Large intestine (tissue), 3 donors: ENCODE data around the gene USP3. TPM values are rescaled to one million over a fixed set of nuclear protein-coding genes. Genes with fewer than 3 reads are reported as not detected.

Experiments
- DNase-seq, 2 donors: peaks; one replicate each; pipeline versions ENCODE4 v3.0.0 to v3.0.0-alpha.2; 2013
- H3K27ac ChIP-seq: one replicate; pipeline ENCODE4 v1.5.1; 2013; ENCODE audit warnings: low read length
- H3K27me3 ChIP-seq: 2 replicates; pipeline ENCODE4 v1.6.1; 2013; ENCODE audit warnings: low read length; ENCODE audit not compliant: control insufficient read depth, insufficient read depth
- H3K36me3 ChIP-seq: 2 replicates; pipeline ENCODE4 v1.6.1; 2013; ENCODE audit warnings: low read length; ENCODE audit not compliant: control insufficient read depth, insufficient read depth
- H3K4me1 ChIP-seq: one replicate; pipeline ENCODE4 v1.6.1; 2013; ENCODE audit warnings: low read length; ENCODE audit not compliant: control insufficient read depth, insufficient read depth
- H3K4me3 ChIP-seq: one replicate; pipeline ENCODE4 v1.5.1; 2013; ENCODE audit warnings: low read length
- H3K9me3 ChIP-seq: one replicate; pipeline ENCODE4 v1.6.1; 2013; ENCODE audit warnings: mild to moderate bottlenecking, low read depth, low read length, moderate library complexity; ENCODE audit not compliant: control insufficient read depth
- WGBS: methylation state at CpG from one replicate; pipeline ENCODE4 v1.1.5; 2013; ENCODE audit warnings: low lambda C conversion rate; ENCODE audit not compliant: insufficient coverage; 5-methylcytosine and 5-hydroxymethylcytosine counted together
- polyA plus RNA-seq: library from polyadenylated mRNA; unstranded; fragments of 120-200 nt; gene quantifications from one replicate; pipeline ENCODE4 v1.2.1, GENCODE V29; 2013

Gene USP3
- polyA plus RNA-seq, 1 donor = 32.7 TPM

DNA sequence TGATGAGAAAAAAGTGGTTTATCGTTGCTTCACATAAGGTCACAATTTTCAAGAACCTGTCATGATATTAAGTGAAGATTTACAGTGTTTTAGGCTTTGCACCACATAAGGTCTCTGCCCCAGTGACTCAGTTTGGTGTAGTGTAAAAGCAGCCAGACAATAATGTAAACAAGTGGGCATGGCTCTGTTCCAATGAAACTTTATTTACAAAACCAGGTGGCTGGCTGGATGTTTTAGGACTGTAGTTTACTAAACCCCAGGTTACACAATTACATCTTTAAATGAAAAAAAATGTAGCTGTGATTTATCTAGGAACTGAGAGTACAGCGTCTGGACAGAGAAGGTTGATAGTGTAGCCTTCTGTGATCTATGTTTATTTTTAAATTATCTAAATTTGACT is 83.1 kb downstream of the USP3 start:
- Histone ChIP-seq H3K27me3 (no peaks in the 10 kb centered on the region), H3K9me3 (no peaks in the 10 kb centered on the region), H3K4me3 (no peak overlapping the region), H3K4me1 (no peaks in the 10 kb centered on the region), H3K36me3 (peaks cover 52% of the 10 kb centered on the region), H3K27ac (no peak overlapping the region)
- WGBS = 56% methylated on average over 1 of the region's 2 CpGs
- DNase-seq = no peak

DNA sequence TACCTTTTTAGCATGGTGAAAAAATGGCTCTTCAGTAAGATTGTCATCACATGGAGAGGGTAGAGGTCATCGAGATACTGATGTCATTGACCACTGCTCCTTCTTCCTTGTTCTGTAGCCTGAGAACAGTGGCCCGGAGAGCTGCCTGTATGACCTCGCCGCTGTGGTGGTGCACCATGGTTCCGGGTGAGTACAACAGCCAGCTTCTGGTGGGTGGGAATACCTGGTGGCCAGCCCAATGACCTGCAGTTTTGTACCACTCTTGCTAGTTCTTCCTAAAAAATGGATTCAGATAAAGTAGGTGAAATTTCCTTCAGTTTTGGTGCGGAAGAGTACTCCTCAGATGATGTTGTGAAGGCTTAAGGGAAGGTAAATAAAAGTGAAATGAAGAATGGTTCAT is 84.4 kb downstream of the USP3 start:
- no peak for DNase-seq
- Histone ChIP-seq H3K4me3 (no peak overlapping the region), H3K27me3 (no peaks in the 10 kb centered on the region), H3K4me1 (no peaks in the 10 kb centered on the region), H3K9me3 (no peaks in the 10 kb centered on the region), H3K27ac (no peak overlapping the region), H3K36me3 (peaks cover 56% of the 10 kb centered on the region)
- 100% methylated on average over 1 of the region's 6 CpGs for WGBS

DNA sequence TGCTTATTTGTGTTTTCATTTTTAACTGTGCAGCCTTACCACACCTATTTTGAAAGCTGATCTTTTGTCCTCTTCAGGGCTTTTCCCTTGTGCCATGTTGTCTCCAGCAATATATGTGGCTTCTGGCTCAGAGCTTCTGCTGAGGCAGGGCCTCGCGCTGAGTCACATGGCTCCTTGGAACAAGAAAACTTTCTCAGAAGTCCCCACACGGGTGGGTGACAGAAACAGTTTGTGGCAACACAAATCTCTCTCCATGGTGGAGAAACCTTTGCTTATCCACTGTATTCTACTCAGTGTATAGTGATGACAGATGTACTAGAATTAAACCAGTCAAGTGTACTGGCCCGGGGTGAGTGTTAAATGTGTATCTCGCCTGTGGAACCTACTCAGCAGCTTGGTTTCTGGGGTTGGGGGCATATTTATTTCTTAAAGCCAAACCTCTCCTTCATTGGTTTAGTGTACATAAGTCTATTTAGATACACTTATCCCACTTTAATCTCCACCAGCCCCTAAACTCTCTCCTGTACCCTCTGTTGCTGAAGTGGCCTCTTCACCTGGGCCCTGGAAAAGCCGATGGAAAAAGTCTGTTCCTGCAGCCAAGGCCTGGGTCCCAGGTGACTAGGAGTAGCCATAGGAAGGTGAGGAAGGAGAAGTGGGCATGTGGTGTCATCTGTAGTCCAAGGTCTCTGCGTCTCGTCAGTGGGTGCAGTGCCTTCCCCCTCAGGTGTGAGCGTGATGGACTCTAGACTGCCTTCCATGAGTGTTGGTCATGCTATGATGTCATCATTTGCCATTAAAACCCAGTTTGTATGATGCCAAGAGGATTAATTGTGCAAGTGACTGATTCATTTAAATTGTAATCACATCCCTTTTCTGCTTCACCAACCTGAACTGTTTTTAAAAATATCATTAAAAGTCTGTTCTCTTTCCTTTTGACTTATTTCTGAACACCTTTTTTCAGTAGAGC is 89.6 kb downstream of the USP3 start:
- peaks cover 25% of the 10 kb centered on the region for H3K4me1 ChIP-seq
- WGBS = no CpG with 5 or more reads among the region's 9 CpGs
- H3K4me3 ChIP-seq = no peak overlapping the region
- H3K27ac ChIP-seq = no peak overlapping the region
- H3K36me3 ChIP-seq = peaks cover 41% of the 10 kb centered on the region
- H3K9me3 ChIP-seq = no peaks in the 10 kb centered on the region
- DNase-seq = no peak
- H3K27me3 ChIP-seq = no peaks in the 10 kb centered on the region

DNA sequence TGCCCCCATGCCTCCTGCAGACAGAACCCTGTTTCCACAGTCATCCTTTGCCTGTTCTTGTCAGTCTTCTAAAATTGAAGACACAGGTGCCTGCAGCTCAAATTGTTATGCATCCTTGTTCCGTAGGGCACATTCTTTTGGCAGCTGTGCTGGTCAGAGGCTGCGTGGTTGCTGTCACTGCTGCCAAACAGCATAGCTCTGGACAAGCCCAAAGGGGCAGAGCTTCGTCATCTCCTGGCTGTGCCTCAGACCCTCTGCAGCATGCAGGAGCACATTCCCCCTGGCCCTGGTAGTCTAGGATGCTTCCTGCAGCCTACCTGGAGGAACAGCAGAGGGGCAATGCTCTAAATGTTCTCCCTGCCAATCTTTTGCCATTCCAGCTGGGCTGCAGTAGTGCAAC is 90.7 kb downstream of the USP3 start:
- H3K4me3 ChIP-seq = no peak overlapping the region
- H3K27ac ChIP-seq = no peak overlapping the region
- peaks cover 36% of the 10 kb centered on the region for H3K4me1 ChIP-seq
- no peaks in the 10 kb centered on the region for H3K27me3 ChIP-seq
- peaks cover 33% of the 10 kb centered on the region for H3K36me3 ChIP-seq
- no CpG with 5 or more reads among the region's 3 CpGs for WGBS
- no peaks in the 10 kb centered on the region for H3K9me3 ChIP-seq
- DNase-seq = no peak

DNA sequence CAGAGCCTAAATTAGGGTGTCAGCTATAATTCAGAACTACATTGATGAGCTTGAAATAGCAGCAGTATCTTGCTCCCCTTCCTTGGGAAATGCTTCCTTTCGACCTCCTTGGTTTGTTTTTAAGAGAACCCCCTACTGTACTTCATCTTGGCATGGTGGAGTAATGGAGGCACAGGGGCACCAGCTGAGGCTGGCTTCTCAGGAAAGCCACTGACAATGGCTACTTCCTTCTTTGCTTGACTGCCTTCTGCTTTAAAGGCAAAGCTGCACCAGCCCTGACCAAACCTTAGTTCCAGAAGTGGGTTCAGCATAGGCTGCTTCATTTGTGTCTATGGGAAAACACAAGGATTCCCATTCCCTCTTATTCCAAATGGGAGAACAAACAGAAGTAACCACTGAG is 91.3 kb downstream of the USP3 start:
- Histone ChIP-seq H3K36me3 (peaks cover 27% of the 10 kb centered on the region), H3K9me3 (no peaks in the 10 kb centered on the region), H3K4me3 (no peak overlapping the region), H3K27me3 (no peaks in the 10 kb centered on the region), H3K27ac (peak overlapping the region; percentile 85), H3K4me1 (peaks cover 40% of the 10 kb centered on the region)
- no peak for DNase-seq
- no CpG with 5 or more reads among the region's 1 CpG for WGBS

DNA sequence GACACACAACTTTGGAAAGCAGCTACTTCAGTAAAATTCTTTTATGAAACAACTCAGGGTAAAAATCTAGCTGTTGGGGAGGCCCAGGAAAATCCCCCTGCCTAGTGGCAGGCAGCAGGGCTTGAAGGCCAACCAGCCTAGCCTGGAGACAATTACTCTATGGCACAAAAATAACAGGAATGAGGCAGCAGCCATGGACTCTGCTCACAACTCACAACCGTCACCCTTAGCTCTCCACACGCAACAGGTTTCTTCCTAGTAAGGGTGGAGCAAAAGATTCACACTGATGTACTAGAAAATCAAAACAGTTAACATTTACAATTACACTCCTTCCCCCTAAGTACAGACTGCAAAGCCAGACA is 92.3 kb downstream of the USP3 start:
- Histone ChIP-seq H3K9me3 (no peaks in the 10 kb centered on the region), H3K27me3 (no peaks in the 10 kb centered on the region), H3K4me3 (no peak overlapping the region), H3K36me3 (peaks cover 18% of the 10 kb centered on the region), H3K27ac (peak overlapping the region; percentile 85), H3K4me1 (peaks cover 40% of the 10 kb centered on the region)
- WGBS = no CpG with 5 or more reads among the region's 2 CpGs
- DNase-seq = no peak

DNA sequence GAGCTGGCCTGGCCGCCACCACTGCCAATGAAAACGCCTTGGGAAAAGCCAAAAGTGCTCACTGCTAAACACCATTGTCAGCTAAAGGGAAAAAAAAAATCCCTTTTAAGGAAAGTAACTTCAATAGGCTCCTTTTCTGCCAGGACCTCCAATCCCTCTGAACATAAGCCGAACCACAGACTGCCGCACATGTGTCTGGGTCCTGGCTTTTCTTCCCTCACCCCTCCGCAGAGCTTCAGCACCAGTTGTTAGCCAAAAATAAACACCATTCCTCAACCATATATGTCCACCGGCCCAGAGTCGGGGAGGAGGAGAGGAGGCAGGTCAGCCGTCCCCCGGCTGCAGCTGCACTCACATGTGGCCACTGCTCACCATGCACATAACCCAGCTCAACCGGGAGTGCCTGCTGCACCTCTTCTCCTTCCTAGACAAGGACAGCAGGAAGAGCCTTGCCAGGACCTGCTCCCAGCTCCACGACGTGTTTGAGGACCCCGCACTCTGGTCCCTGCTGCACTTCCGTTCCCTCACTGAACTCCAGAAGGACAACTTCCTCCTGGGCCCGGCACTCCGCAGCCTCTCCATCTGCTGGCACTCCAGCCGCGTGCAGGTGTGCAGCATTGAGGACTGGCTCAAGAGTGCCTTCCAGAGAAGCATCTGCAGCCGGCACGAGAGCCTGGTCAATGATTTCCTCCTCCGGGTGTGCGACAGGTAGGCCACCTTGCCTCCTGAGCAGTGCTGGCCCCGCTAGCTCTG is 92.8 kb downstream of the USP3 start, which contains the start of gene FBXL22:
FBXL22 (plus strand) TSS at position 350 of the 753 bp plus-strand sequence; CDS start at position 356, 6 bp downstream.
- no peaks in the 10 kb centered on the region for H3K9me3 ChIP-seq
- peak in 1 of 2 donors; percentile 45 for DNase-seq
- peak within 1 kb of the TSS; percentile 85 for H3K27ac ChIP-seq
- H3K36me3 ChIP-seq = peaks cover 16% of the 10 kb centered on the region
- WGBS = no CpG with 5 or more reads among the region's 23 CpGs
- no peaks in the 10 kb centered on the region for H3K27me3 ChIP-seq
- no peak within 1 kb of the TSS for H3K4me3 ChIP-seq
- H3K4me1 ChIP-seq = peaks cover 40% of the 10 kb centered on the region

DNA sequence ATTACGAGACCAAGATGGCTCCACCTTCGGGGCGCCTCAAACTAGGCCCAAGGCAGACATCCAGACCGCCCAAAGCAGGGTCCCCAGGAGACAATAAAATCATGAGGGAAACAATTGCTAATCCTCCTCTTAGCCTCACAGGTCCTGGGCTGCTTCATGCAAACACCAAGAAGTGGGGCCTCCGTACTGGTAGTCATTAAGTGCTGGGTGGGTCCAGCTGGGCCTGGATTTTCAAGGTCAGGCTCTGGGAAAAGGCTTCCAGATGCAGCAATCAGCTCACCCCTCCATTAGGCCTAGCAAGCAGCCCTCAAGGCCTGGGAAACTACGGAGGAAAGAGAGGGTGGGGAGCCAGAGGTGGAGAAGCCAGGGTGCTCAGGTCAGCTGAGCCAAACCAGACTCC is 93.4 kb downstream of the USP3 start:
- Histone ChIP-seq H3K27ac (peak overlapping the region; percentile 85), H3K36me3 (peaks cover 12% of the 10 kb centered on the region), H3K4me3 (no peak overlapping the region), H3K27me3 (no peaks in the 10 kb centered on the region), H3K4me1 (peaks cover 40% of the 10 kb centered on the region), H3K9me3 (no peaks in the 10 kb centered on the region)
- no CpG with 5 or more reads among the region's 6 CpGs for WGBS
- peak in 1 of 2 donors; percentile 15 for DNase-seq

DNA sequence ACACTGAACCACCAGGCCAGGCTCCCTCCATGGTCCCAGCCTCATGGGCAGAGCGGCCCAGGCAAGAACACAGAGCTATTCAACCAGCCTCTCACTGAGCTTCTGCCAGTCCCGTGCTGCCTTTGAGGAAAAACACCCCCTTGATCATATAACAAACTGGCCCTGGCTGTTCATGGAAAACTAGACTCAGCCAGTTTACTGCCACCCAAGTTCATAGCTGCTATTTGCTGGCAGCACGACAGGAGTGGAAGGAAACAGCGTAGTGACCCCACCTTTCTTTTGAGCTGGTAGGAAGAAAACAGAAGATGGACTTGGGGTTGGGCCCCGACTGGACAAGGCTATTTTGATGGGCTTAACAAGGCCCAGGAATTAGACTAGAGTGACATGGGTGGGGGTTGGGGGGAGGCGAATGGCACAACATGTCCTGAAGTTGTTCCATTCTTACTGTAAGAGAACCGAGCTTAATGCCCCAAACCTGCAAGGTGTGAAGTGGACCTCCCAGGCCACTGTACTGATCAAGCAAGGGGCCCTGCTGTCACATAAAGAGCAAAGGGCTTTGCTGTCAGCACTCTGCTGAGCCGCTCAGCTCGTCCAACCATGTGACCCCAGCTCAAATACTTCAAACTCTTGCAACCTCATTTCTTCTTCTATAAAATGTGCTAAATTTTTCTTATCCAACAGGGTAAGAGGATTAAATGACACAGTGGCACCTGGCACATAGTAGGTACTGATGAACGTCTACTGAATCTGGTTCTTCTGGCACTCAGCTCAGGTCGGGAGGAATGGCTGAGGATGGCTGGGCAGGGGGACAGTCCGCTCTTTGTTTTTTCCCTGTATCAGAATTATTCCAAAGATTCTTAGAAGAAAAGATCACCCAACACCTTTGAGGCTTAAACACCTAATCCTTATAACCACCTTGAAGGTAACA is 94.3 kb downstream of the USP3 start:
- Histone ChIP-seq H3K4me3 (no peak overlapping the region), H3K4me1 (peaks cover 40% of the 10 kb centered on the region), H3K9me3 (no peaks in the 10 kb centered on the region), H3K36me3 (peaks cover 5% of the 10 kb centered on the region), H3K27ac (peak overlapping the region; percentile 85), H3K27me3 (no peaks in the 10 kb centered on the region)
- WGBS = 50% methylated on average over 1 of the region's 12 CpGs
- DNase-seq = peak; percentile 63 to 79
